SK-N-MC (cell line): ENCODE data around the gene TNRC6C.

Source experiments
- EZH2 ChIP-seq: fragments of 200-600 bp; sonication (generic); IDR thresholded peaks from one replicate; pipeline ENCODE4 v1.6.1; 2017; ENCODE audit warnings: antibody characterized with exemption
- FOXP2 ChIP-seq: optimal IDR thresholded peaks from 2 replicates; pipeline ENCODE3; 2011; ENCODE audit warnings: mild to moderate bottlenecking, moderate library complexity; ENCODE audit not compliant: insufficient read depth; ENCODE audit errors: extremely low read length, control extremely low read depth
- POLR2AphosphoS5 ChIP-seq: IDR thresholded peaks from 2 replicates; pipeline ENCODE4 v1.6.1; 2012; ENCODE audit warnings: mild to moderate bottlenecking, low read depth, low read length, borderline replicate concordance

DNA sequence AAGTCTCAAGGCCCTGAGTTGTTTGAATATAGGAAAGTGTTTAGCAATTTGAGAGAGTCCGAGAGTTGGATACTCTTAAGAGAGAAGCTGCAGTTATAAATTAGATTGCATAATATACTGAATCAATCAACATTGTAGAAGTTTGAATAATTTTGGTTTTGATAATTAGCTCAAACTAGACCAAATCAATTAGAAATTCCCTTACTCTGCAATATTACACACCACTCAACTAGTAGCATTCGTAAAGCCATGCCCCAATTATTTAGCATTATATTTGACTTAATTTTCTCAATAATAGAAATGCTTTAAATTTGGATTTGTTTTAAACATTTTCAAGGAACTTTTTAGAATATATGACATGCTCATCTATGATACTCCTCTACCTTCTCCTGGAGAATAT, 49.1 kb downstream of the TNRC6C start:
- TF ChIP-seq EZH2 (no peak), FOXP2 (no peak), POLR2AphosphoS5 (no peak)
